ENCODE measurements around the gene FERMT3.
A peak's percentile ranks its signal among the peaks of the same experiment; 100 is the strongest.

The FERMT3 gene

GRCh38 chr11:64208086-64208795 lies 1.7 kb downstream of the FERMT3 start:
- Histone ChIP-seq H3K27me3 (ENCODE audit: control insufficient read depth in 1 of 2, insufficient read depth in 2 of 2, low read length in 2 of 2) (no peaks in the 10 kb centered on the region), H3K27ac (ENCODE audit: low read depth, low read length) (peak overlapping the region; percentile 88), H3K4me1 (ENCODE audit: control insufficient read depth in 1 of 2, insufficient read depth in 2 of 2, low read length in 2 of 2) (peaks cover 33 to 38% of the 10 kb centered on the region in 2 donors), H3K36me3 (ENCODE audit: control insufficient read depth in 1 of 2, insufficient read depth in 2 of 2, low read length in 2 of 2) (peaks cover 11 to 30% of the 10 kb centered on the region in 2 donors), H3K9ac (ENCODE audit: low read depth in 1 of 2, low read length in 2 of 2) (peak overlapping the region; percentile 47 to 90), H3K9me3 (ENCODE audit: control insufficient read depth in 1 of 2, low read length in 2 of 2) (no peaks in the 10 kb centered on the region), H3K4me3 (ENCODE audit: low read depth in 1 of 2, low read length in 2 of 2) (peak overlapping the region; percentile 89)

- Histone ChIP-seq H3K9me3 (ENCODE audit: control insufficient read depth in 1 of 2, low read length in 2 of 2) (no peaks in the 10 kb centered on the region), H3K4me1 (ENCODE audit: control insufficient read depth in 1 of 2, insufficient read depth in 2 of 2, low read length in 2 of 2) (peaks cover 33 to 35% of the 10 kb centered on the region in 2 donors), H3K9ac (ENCODE audit: low read depth in 1 of 2, low read length in 2 of 2) (no peak overlapping the region), H3K36me3 (ENCODE audit: control insufficient read depth in 1 of 2, insufficient read depth in 2 of 2, low read length in 2 of 2) (peaks cover 5 to 23% of the 10 kb centered on the region in 2 donors), H3K27ac (ENCODE audit: low read depth, low read length) (no peak overlapping the region), H3K4me3 (ENCODE audit: low read depth in 1 of 2, low read length in 2 of 2) (no peak overlapping the region), H3K27me3 (ENCODE audit: control insufficient read depth in 1 of 2, insufficient read depth in 2 of 2, low read length in 2 of 2) (no peaks in the 10 kb centered on the region)
Observed at GRCh38 chr11:64208796-64209562, 2.5 kb downstream of the FERMT3 start.

GRCh38 chr11:64209563-64209843 lies 3.0 kb downstream of the FERMT3 start:
- Histone ChIP-seq H3K4me3 (ENCODE audit: low read depth in 1 of 2, low read length in 2 of 2) (no peak overlapping the region), H3K9ac (ENCODE audit: low read depth in 1 of 2, low read length in 2 of 2) (no peak overlapping the region), H3K27ac (ENCODE audit: low read depth, low read length) (no peak overlapping the region), H3K36me3 (ENCODE audit: control insufficient read depth in 1 of 2, insufficient read depth in 2 of 2, low read length in 2 of 2) (peaks cover 4 to 21% of the 10 kb centered on the region in 2 donors), H3K27me3 (ENCODE audit: control insufficient read depth in 1 of 2, insufficient read depth in 2 of 2, low read length in 2 of 2) (no peaks in the 10 kb centered on the region), H3K9me3 (ENCODE audit: control insufficient read depth in 1 of 2, low read length in 2 of 2) (no peaks in the 10 kb centered on the region), H3K4me1 (ENCODE audit: control insufficient read depth in 1 of 2, insufficient read depth in 2 of 2, low read length in 2 of 2) (peaks cover 29 to 30% of the 10 kb centered on the region in 2 donors)

- no peaks in the 10 kb centered on the region for H3K9me3 ChIP-seq (ENCODE audit: control insufficient read depth in 1 of 2, low read length in 2 of 2)
- H3K9ac ChIP-seq (ENCODE audit: low read depth in 1 of 2, low read length in 2 of 2) = no peak overlapping the region
- no peak overlapping the region for H3K27ac ChIP-seq (ENCODE audit: low read depth, low read length)
- H3K36me3 ChIP-seq (ENCODE audit: control insufficient read depth in 1 of 2, insufficient read depth in 2 of 2, low read length in 2 of 2) = peaks cover 4 to 24% of the 10 kb centered on the region in 2 donors
- no peaks in the 10 kb centered on the region for H3K27me3 ChIP-seq (ENCODE audit: control insufficient read depth in 1 of 2, insufficient read depth in 2 of 2, low read length in 2 of 2)
- no peak overlapping the region for H3K4me3 ChIP-seq (ENCODE audit: low read depth in 1 of 2, low read length in 2 of 2)
- H3K4me1 ChIP-seq (ENCODE audit: control insufficient read depth in 1 of 2, insufficient read depth in 2 of 2, low read length in 2 of 2) = peaks cover 22 to 23% of the 10 kb centered on the region in 2 donors
Observed at GRCh38 chr11:64210301-64211020, 3.9 kb downstream of the FERMT3 start.

- Histone ChIP-seq H3K9me3 (ENCODE audit: control insufficient read depth in 1 of 2, low read length in 2 of 2) (no peaks in the 10 kb centered on the region), H3K27me3 (ENCODE audit: control insufficient read depth in 1 of 2, insufficient read depth in 2 of 2, low read length in 2 of 2) (no peaks in the 10 kb centered on the region), H3K4me3 (ENCODE audit: low read depth in 1 of 2, low read length in 2 of 2) (no peak overlapping the region)
Observed at GRCh38 chr11:64211181-64211872, 4.8 kb downstream of the FERMT3 start.

GRCh38 chr11:64216879-64217278 lies 10.4 kb downstream of the FERMT3 start:
- Histone ChIP-seq H3K36me3 (ENCODE audit: control insufficient read depth in 1 of 2, insufficient read depth in 2 of 2, low read length in 2 of 2) (peaks cover 9 to 31% of the 10 kb centered on the region in 2 donors), H3K4me1 (ENCODE audit: control insufficient read depth in 1 of 2, insufficient read depth in 2 of 2, low read length in 2 of 2) (peaks cover 4 to 8% of the 10 kb centered on the region in 2 donors), H3K27me3 (ENCODE audit: control insufficient read depth in 1 of 2, insufficient read depth in 2 of 2, low read length in 2 of 2) (no peaks in the 10 kb centered on the region), H3K27ac (ENCODE audit: low read depth, low read length) (no peak overlapping the region), H3K4me3 (ENCODE audit: low read depth in 1 of 2, low read length in 2 of 2) (no peak overlapping the region), H3K9ac (ENCODE audit: low read depth in 1 of 2, low read length in 2 of 2) (no peak overlapping the region), H3K9me3 (ENCODE audit: control insufficient read depth in 1 of 2, low read length in 2 of 2) (no peaks in the 10 kb centered on the region)

More at GRCh38 chr11:64211181-64211872, 4.8 kb downstream of the FERMT3 start:
- peaks cover 4 to 24% of the 10 kb centered on the region in 2 donors for H3K36me3 ChIP-seq (ENCODE audit: control insufficient read depth in 1 of 2, insufficient read depth in 2 of 2, low read length in 2 of 2)
- peaks cover 14% of the 10 kb centered on the region in 2 donors for H3K4me1 ChIP-seq (ENCODE audit: control insufficient read depth in 1 of 2, insufficient read depth in 2 of 2, low read length in 2 of 2)
- H3K27ac ChIP-seq (ENCODE audit: low read depth, low read length) = no peak overlapping the region
- no peak overlapping the region for H3K9ac ChIP-seq (ENCODE audit: low read depth in 1 of 2, low read length in 2 of 2)

GRCh38 chr11:64218628-64219353 lies 12.3 kb downstream of the FERMT3 start:
- Histone ChIP-seq H3K27me3 (ENCODE audit: control insufficient read depth in 1 of 2, insufficient read depth in 2 of 2, low read length in 2 of 2) (no peaks in the 10 kb centered on the region), H3K9ac (ENCODE audit: low read depth in 1 of 2, low read length in 2 of 2) (no peak overlapping the region), H3K4me1 (ENCODE audit: control insufficient read depth in 1 of 2, insufficient read depth in 2 of 2, low read length in 2 of 2) (peaks cover 4 to 8% of the 10 kb centered on the region in 2 donors), H3K4me3 (ENCODE audit: low read depth in 1 of 2, low read length in 2 of 2) (no peak overlapping the region), H3K27ac (ENCODE audit: low read depth, low read length) (no peak overlapping the region), H3K36me3 (ENCODE audit: control insufficient read depth in 1 of 2, insufficient read depth in 2 of 2, low read length in 2 of 2) (peaks cover 9 to 36% of the 10 kb centered on the region in 2 donors), H3K9me3 (ENCODE audit: control insufficient read depth in 1 of 2, low read length in 2 of 2) (no peaks in the 10 kb centered on the region)

GRCh38 chr11:64219354-64219684 lies 12.8 kb downstream of the FERMT3 start:
- peaks cover 9 to 41% of the 10 kb centered on the region in 2 donors for H3K36me3 ChIP-seq (ENCODE audit: control insufficient read depth in 1 of 2, insufficient read depth in 2 of 2, low read length in 2 of 2)
- no peak overlapping the region for H3K4me3 ChIP-seq (ENCODE audit: low read depth in 1 of 2, low read length in 2 of 2)

GRCh38 chr11:64219755-64220154 lies 13.2 kb downstream of the FERMT3 start:
- Histone ChIP-seq H3K27me3 (ENCODE audit: control insufficient read depth in 1 of 2, insufficient read depth in 2 of 2, low read length in 2 of 2) (no peaks in the 10 kb centered on the region), H3K4me3 (ENCODE audit: low read depth in 1 of 2, low read length in 2 of 2) (no peak overlapping the region), H3K4me1 (ENCODE audit: control insufficient read depth in 1 of 2, insufficient read depth in 2 of 2, low read length in 2 of 2) (peaks cover 9% of the 10 kb centered on the region in 2 donors), H3K27ac (ENCODE audit: low read depth, low read length) (no peak overlapping the region), H3K9ac (ENCODE audit: low read depth in 1 of 2, low read length in 2 of 2) (no peak overlapping the region), H3K36me3 (ENCODE audit: control insufficient read depth in 1 of 2, insufficient read depth in 2 of 2, low read length in 2 of 2) (peaks cover 9 to 42% of the 10 kb centered on the region in 2 donors), H3K9me3 (ENCODE audit: control insufficient read depth in 1 of 2, low read length in 2 of 2) (no peaks in the 10 kb centered on the region)

More at GRCh38 chr11:64219354-64219684, 12.8 kb downstream of the FERMT3 start:
- H3K27me3 ChIP-seq (ENCODE audit: control insufficient read depth in 1 of 2, insufficient read depth in 2 of 2, low read length in 2 of 2) = no peaks in the 10 kb centered on the region
- no peaks in the 10 kb centered on the region for H3K9me3 ChIP-seq (ENCODE audit: control insufficient read depth in 1 of 2, low read length in 2 of 2)
- peaks cover 4 to 8% of the 10 kb centered on the region in 2 donors for H3K4me1 ChIP-seq (ENCODE audit: control insufficient read depth in 1 of 2, insufficient read depth in 2 of 2, low read length in 2 of 2)
- H3K27ac ChIP-seq (ENCODE audit: low read depth, low read length) = no peak overlapping the region
- no peak overlapping the region for H3K9ac ChIP-seq (ENCODE audit: low read depth in 1 of 2, low read length in 2 of 2)
